HepG2 (cell line): ENCODE results near the gene TRIM62. TPM values are rescaled to one million over a fixed set of nuclear protein-coding genes. Genes with fewer than 3 reads are reported as not detected.

Experiments
- ATAC-seq: fragments of 200-7000 bp; cut with Tn5 transposase; 3 replicates; pipeline ENCODE4 v1.9.1; 2020; ENCODE audit warnings: mild to moderate bottlenecking, moderate library complexity
- BruUV-seq: library from RNA; stranded (reverse); fragments of 400-500 nt; replicated peaks from 2 replicates; lab custom pipeline; 2021; lab: Mats Ljungman, UMichigan
- CTCF ChIA-PET: fragments of 300-600 bp; formaldehyde crosslinking; extraction: SDS; loops from one replicate; lab custom pipeline; 2021; ENCODE audit warnings: low total read pairs, inconsistent platforms, low intra/inter-chr PET ratio; lab: Yijun Ruan, JAX
- POLR2A ChIA-PET: fragments of 350-600 bp; sonication (Branson Sonifier 250); formaldehyde crosslinking; loops from one replicate; lab custom pipeline; 2020; ENCODE audit warnings: antibody characterized with exemption, inconsistent platforms; lab: Yijun Ruan, JAX
- DNase-seq: peaks from one replicate; pipeline ENCODE4 v3.0.0-alpha.2; 2015; ENCODE audit warnings: low spot score
- FAIRE-seq: peaks from 3 replicates; lab custom pipeline; 2011; peaks lifted over from hg19 to GRCh38; lab: Jason Lieb, UNC
- H2AFZ ChIP-seq: one replicate; pipeline ENCODE4 v1.6.1; 2011; ENCODE audit warnings: low read length, inconsistent platforms
- H3K27ac ChIP-seq: fragments of 300-600 bp; 3 replicates; pipeline ENCODE4 v1.8.0; 2011; ENCODE audit warnings: mixed run types, mild to moderate bottlenecking, mixed read lengths, low read length, inconsistent platforms; ENCODE audit not compliant: insufficient read depth; ENCODE audit errors: extremely low read length
- H3K27me3 ChIP-seq, 2 experiments: fragments of 200-600 bp in 1 of 2; 2 replicates in 1 of 2; 3 replicates in 1 of 2; pipeline versions ENCODE4 v1.6.0 to v1.8.0; 2011; ENCODE audit warnings: low read length in 2 of 2, mild to moderate bottlenecking in 2 of 2, moderate library complexity in 2 of 2, inconsistent platforms in 1 of 2; ENCODE audit not compliant: insufficient read depth in 2 of 2, control insufficient read depth in 1 of 2
- H3K36me3 ChIP-seq, 2 experiments: fragments of 200-600 bp in 1 of 2; replicated peaks in 1 of 2; 2 replicates in 1 of 2; 3 replicates in 1 of 2; pipeline versions ENCODE4 v1.5.1 to v1.8.0; 2011; ENCODE audit warnings: low read length in 2 of 2, inconsistent platforms in 1 of 2; ENCODE audit not compliant: insufficient read depth in 2 of 2, control insufficient read depth in 1 of 2
- H3K4me1 ChIP-seq: 2 replicates; pipeline ENCODE4 v1.5.1; 2012; ENCODE audit warnings: low read length, inconsistent platforms; ENCODE audit not compliant: insufficient read depth
- H3K4me2 ChIP-seq: 2 replicates; pipeline ENCODE4 v1.6.0; 2011; ENCODE audit warnings: low read depth, low read length, inconsistent platforms
- H3K4me3 ChIP-seq, 3 experiments: fragments of 200-600 bp in 1 of 3; sonication (generic), shearing (Covaris generic) in 1 of 3; replicated peaks in 1 of 3; 2 replicates each; pipeline ENCODE4 v1.5.1; 2011 to 2016; ENCODE audit warnings: low read length in 3 of 3, inconsistent platforms in 2 of 3, low read depth in 2 of 3, mild to moderate bottlenecking in 2 of 3, control low read depth in 1 of 3, mixed read lengths in 1 of 3; ENCODE audit not compliant: insufficient read depth in 1 of 3
- H3K79me2 ChIP-seq: one replicate; pipeline ENCODE4 v1.6.1; 2011; ENCODE audit warnings: low read length, inconsistent platforms; ENCODE audit not compliant: insufficient read depth
- H3K9ac ChIP-seq: 2 replicates; pipeline ENCODE4 v1.6.0; 2011; ENCODE audit warnings: mild to moderate bottlenecking, low read depth, low read length, inconsistent platforms; ENCODE audit not compliant: insufficient read depth
- H3K9me3 ChIP-seq: 2 replicates; pipeline ENCODE4 v1.5.1; 2012; ENCODE audit warnings: mild to moderate bottlenecking, low read length
- H4K20me1 ChIP-seq: 2 replicates; pipeline ENCODE4 v1.6.0; 2011; ENCODE audit warnings: inconsistent platforms, mild to moderate bottlenecking, low read length, moderate library complexity; ENCODE audit not compliant: insufficient read depth
- MAF1 ChIP-seq: sonication (generic); formaldehyde crosslinking; IDR thresholded peaks from 2 replicates; pipeline ENCODE4 v1.5.0; 2020; ENCODE audit warnings: missing genetic modification reagents, borderline replicate concordance
- REPIN1 ChIP-seq: sonication (generic); formaldehyde crosslinking; IDR thresholded peaks from 2 replicates; pipeline ENCODE4 v1.8.0; 2022; ENCODE audit warnings: missing genetic modification reagents, low read depth, mild to moderate bottlenecking, borderline replicate concordance
- SAP130 ChIP-seq: IDR thresholded peaks from 2 replicates; pipeline ENCODE4 v1.6.1; 2016; ENCODE audit warnings: low read depth
- SP5 ChIP-seq: IDR thresholded peaks from 2 replicates; pipeline ENCODE4 v1.6.1; 2016; ENCODE audit warnings: low read depth, borderline replicate concordance
- TMF1 ChIP-seq: sonication (generic); formaldehyde crosslinking; IDR thresholded peaks from 2 replicates; pipeline ENCODE4 v1.8.1; 2022; ENCODE audit warnings: low read depth, missing genetic modification reagents
- ZFP1 ChIP-seq: IDR thresholded peaks from 2 replicates; pipeline ENCODE4 v1.6.1; 2016
- ZNF792 ChIP-seq: IDR thresholded peaks from 2 replicates; pipeline ENCODE4 v1.6.1; 2016
- WGBS: methylation state at CpG from one replicate; pipeline ENCODE4 v1.1.6; 2017; ENCODE audit warnings: low lambda C conversion rate; 5-methylcytosine and 5-hydroxymethylcytosine counted together
- in situ Hi-C: cut with HindIII; loops from 2 replicates; pipeline ENCODE4 v1.10.0; 2017; ENCODE audit warnings: low pct_unique_long_range_greater_than_20kb; ENCODE audit not compliant: extremely low pct_ligation_motif_present
- intact Hi-C: fragments of 100-400 bp; cut with micrococcal nuclease; formaldehyde crosslinking; loops from one replicate; pipeline ENCODE4 v1.10.0; 2022; ENCODE audit not compliant: unreplicated experiment
- polyA plus RNA-seq, 8 experiments: library from polyadenylated mRNA; depleted of rRNA in 3 of 8; stranded (reverse) in 7 of 8; unstranded in 1 of 8; fragments of >200 nt; fragmentation: Illumina TruSeq in 4 of 8; extraction: Trizol in 4 of 8; gene quantifications; 2 replicates each; pipeline versions ENCODE4 v1.2.1 to v1.2.3, GENCODE V29; 2011 to 2016; ENCODE audit warnings: low read depth in 4 of 8, missing spikeins in 1 of 8, mixed read lengths in 1 of 8; ENCODE audit not compliant: insufficient read depth in 1 of 8
- total RNA-seq, 5 experiments: library from RNA; depleted of rRNA; stranded (reverse); fragments of >200 nt; fragmentation: Illumina TruSeq; extraction: Trizol; gene quantifications; 2 replicates each; pipeline ENCODE4 v1.2.3, GENCODE V29; 2016; ENCODE audit warnings: low read depth in 1 of 5
- TF ChIP-seq, protein P1 (sequence below): sonication (generic); formaldehyde crosslinking; IDR thresholded peaks from 2 replicates; pipeline ENCODE4 v1.4.0; 2020; ENCODE audit warnings: low read depth, missing genetic modification reagents
- TF ChIP-seq, protein P2 (sequence below): IDR thresholded peaks from 2 replicates; pipeline ENCODE4 v1.6.1; 2016; ENCODE audit warnings: missing compliant biosample characterization, missing genetic modification reagents, borderline replicate concordance
- TF ChIP-seq, protein P3 (sequence below): sonication (generic); formaldehyde crosslinking; IDR thresholded peaks from 2 replicates; pipeline ENCODE4 v1.8.0; 2022; ENCODE audit warnings: mild to moderate bottlenecking, missing genetic modification reagents; ENCODE audit not compliant: insufficient replicate concordance

Gene TRIM62
- total and polyA plus RNA-seq, 2 of the 13 experiments (the other 11 are each of a cell fraction or from before 2014, with no cell fraction given), result 0.53 to 0.57 TPM

DNA sequence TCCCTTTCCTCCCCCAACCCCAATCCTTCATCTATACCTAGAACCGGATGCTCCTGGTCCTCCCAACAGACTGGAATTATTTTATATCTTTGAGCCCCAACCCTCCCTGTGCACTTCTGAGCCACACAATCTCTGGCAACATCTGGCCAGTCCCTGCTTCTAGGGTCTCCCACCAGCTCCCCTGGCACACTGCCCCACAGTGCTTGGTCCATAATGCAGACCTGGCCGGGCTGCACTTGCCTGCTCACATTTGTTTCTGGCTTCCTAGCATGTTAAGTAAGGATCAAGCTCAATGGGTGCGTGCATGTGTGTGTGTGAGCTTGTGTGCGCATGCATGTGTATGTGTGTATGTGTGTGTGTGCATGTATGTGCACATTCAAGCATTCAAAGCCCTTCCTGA is 8.8 kb downstream of the TRIM62 start:
- in situ Hi-C loops, result loop anchor here (10.0 kb wide), 1 partner anchor 58 kb away; no protein-coding TSS in a partner anchor
- ChIA-PET CTCF (no interaction called here), POLR2A (no interaction called here)
- no peaks in the 10 kb centered on the region for H4K20me1 ChIP-seq
- no peak overlapping the region for H3K27ac ChIP-seq
- no peak for FAIRE-seq
- intact Hi-C loops, result no loop called here
- H2AFZ ChIP-seq, result no peak overlapping the region
- no peak overlapping the region for H3K4me2 ChIP-seq
- ATAC-seq, result no peak
- WGBS, result 72% methylated on average over 4 of the region's 4 CpGs
- TF ChIP-seq MAF1 (CRISPR knock-in tag) (no peak), ZFP1 (CRISPR knock-in tag) (no peak), REPIN1 (no peak), TMF1 (CRISPR knock-in tag) (no peak), SAP130 (CRISPR knock-in tag) (no peak), ZNF792 (no peak), SP5 (CRISPR knock-in tag) (no peak)
- TF ChIP-seq, protein P1, sequence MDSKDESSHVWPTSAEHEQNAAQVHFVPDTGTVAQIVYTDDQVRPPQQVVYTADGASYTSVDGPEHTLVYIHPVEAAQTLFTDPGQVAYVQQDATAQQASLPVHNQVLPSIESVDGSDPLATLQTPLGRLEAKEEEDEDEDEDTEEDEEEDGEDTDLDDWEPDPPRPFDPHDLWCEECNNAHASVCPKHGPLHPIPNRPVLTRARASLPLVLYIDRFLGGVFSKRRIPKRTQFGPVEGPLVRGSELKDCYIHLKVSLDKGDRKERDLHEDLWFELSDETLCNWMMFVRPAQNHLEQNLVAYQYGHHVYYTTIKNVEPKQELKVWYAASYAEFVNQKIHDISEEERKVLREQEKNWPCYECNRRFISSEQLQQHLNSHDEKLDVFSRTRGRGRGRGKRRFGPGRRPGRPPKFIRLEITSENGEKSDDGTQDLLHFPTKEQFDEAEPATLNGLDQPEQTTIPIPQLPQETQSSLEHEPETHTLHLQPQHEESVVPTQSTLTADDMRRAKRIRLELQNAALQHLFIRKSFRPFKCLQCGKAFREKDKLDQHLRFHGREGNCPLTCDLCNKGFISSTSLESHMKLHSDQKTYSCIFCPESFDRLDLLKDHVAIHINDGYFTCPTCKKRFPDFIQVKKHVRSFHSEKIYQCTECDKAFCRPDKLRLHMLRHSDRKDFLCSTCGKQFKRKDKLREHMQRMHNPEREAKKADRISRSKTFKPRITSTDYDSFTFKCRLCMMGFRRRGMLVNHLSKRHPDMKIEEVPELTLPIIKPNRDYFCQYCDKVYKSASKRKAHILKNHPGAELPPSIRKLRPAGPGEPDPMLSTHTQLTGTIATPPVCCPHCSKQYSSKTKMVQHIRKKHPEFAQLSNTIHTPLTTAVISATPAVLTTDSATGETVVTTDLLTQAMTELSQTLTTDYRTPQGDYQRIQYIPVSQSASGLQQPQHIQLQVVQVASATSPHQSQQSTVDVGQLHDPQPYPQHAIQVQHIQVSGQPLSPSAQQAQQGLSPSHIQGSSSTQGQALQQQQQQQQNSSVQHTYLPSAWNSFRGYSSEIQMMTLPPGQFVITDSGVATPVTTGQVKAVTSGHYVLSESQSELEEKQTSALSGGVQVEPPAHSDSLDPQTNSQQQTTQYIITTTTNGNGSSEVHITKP, result no peak
- TF ChIP-seq, protein P2, sequence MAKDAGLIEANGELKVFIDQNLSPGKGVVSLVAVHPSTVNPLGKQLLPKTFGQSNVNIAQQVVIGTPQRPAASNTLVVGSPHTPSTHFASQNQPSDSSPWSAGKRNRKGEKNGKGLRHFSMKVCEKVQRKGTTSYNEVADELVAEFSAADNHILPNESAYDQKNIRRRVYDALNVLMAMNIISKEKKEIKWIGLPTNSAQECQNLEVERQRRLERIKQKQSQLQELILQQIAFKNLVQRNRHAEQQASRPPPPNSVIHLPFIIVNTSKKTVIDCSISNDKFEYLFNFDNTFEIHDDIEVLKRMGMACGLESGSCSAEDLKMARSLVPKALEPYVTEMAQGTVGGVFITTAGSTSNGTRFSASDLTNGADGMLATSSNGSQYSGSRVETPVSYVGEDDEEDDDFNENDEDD (CRISPR knock-in tag), result no peak
- TF ChIP-seq, protein P3, sequence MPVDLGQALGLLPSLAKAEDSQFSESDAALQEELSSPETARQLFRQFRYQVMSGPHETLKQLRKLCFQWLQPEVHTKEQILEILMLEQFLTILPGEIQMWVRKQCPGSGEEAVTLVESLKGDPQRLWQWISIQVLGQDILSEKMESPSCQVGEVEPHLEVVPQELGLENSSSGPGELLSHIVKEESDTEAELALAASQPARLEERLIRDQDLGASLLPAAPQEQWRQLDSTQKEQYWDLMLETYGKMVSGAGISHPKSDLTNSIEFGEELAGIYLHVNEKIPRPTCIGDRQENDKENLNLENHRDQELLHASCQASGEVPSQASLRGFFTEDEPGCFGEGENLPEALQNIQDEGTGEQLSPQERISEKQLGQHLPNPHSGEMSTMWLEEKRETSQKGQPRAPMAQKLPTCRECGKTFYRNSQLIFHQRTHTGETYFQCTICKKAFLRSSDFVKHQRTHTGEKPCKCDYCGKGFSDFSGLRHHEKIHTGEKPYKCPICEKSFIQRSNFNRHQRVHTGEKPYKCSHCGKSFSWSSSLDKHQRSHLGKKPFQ, result no peak
- TF ChIP-seq, all 625 proteins: peak for 0
- H3K4me3 ChIP-seq, result no peak overlapping the region
- no peaks in the 10 kb centered on the region for H3K27me3 ChIP-seq
- no peaks in the 10 kb centered on the region for H3K36me3 ChIP-seq
- H3K4me1 ChIP-seq, result peaks cover 2% of the 10 kb centered on the region; the same call in 1 of the 2 replicates
- no peak overlapping the region for H3K9ac ChIP-seq
- no peaks in the 10 kb centered on the region for H3K79me2 ChIP-seq
- H3K9me3 ChIP-seq, result no peaks in the 10 kb centered on the region
- no TSS peak for BruUV-seq
- DNase-seq, result no peak
